C4-2B (cell line): ENCODE measurements around the gene FCHSD2.

Source experiments
- ZFX ChIP-seq: fragments of 450-650 bp; IDR thresholded peaks from 2 replicates; pipeline ENCODE4 v1.6.1; 2017
- TF ChIP-seq, protein P1 (sequence below): fragments of 450-650 bp; conservative IDR thresholded peaks from 2 replicates; pipeline ENCODE4 v1.5.1; 2017; ENCODE audit warnings: mild to moderate bottlenecking

DNA sequence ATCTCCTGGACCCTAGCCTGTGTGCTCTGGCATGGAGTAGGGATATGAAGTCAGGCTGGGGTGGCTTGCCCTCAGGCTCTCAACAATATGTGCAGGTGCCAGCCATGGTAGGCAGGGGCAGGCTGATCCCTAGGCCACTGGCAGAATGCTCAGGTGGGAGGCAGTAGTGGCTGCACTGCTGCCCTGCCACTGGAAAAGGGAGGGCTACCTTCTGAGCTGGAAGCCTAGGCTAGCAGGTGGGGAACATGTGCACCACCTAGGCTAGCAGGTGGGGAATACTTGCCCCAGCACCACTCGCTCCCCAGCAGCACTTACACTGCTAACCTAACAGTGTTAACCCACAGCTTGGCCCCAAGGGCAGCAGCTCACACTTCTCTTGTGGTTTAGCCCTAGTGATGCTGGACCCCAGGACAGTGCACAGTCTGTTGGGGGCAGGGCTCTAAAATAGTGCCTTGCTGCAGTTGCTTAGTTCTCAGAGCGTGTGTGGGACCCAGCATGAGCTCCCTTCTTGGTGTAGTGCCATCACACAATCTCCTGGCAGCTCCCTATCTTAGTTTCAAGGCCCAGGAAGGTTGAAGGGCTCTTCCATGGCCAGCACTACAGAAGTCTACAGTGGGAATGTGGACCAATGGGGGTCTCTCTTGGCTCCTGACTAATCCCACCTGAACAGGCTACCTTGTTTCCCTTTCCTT lies 130.8 kb downstream of the FCHSD2 start:
- TF ChIP-seq, protein P1, sequence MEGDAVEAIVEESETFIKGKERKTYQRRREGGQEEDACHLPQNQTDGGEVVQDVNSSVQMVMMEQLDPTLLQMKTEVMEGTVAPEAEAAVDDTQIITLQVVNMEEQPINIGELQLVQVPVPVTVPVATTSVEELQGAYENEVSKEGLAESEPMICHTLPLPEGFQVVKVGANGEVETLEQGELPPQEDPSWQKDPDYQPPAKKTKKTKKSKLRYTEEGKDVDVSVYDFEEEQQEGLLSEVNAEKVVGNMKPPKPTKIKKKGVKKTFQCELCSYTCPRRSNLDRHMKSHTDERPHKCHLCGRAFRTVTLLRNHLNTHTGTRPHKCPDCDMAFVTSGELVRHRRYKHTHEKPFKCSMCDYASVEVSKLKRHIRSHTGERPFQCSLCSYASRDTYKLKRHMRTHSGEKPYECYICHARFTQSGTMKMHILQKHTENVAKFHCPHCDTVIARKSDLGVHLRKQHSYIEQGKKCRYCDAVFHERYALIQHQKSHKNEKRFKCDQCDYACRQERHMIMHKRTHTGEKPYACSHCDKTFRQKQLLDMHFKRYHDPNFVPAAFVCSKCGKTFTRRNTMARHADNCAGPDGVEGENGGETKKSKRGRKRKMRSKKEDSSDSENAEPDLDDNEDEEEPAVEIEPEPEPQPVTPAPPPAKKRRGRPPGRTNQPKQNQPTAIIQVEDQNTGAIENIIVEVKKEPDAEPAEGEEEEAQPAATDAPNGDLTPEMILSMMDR = no peak
- no peak for TF ChIP-seq ZFX
